ENCODE results near the gene WBP1. TPM values are rescaled to one million over a fixed set of nuclear protein-coding genes. Genes with fewer than 3 reads are reported as not detected.
"Not testable (repeated sequence)": the region's sequence is repeated elsewhere in the genome, so short reads cannot be mapped to it uniquely, and the experiment has no call there.

WBP1 gene
- total RNA-seq, 2 donors from 2014 or later = 47.6 to 48.3 TPM

- Histone ChIP-seq H3K27me3 (no peaks in the 10 kb centered on the region), H3K4me3 (no peak overlapping the region), H3K36me3 (no peaks in the 10 kb centered on the region), H3K4me1 (peaks cover 8% of the 10 kb centered on the region), H3K9ac (ENCODE audit: low read depth in 2 of 2, low read length in 2 of 2) (no peak overlapping the region), H3K9me3 (no peaks in the 10 kb centered on the region), H3K27ac (no peak overlapping the region)
- intact Hi-C loops (cut with DNase I) = no loop called here
- no peak for DNase-seq
- no peak for TF ChIP-seq CTCF (IDR thresholded peaks at IDR 0.05)
Observed at GRCh38 chr2:74450570-74451190, 7.6 kb upstream of the WBP1 start.

DNA sequence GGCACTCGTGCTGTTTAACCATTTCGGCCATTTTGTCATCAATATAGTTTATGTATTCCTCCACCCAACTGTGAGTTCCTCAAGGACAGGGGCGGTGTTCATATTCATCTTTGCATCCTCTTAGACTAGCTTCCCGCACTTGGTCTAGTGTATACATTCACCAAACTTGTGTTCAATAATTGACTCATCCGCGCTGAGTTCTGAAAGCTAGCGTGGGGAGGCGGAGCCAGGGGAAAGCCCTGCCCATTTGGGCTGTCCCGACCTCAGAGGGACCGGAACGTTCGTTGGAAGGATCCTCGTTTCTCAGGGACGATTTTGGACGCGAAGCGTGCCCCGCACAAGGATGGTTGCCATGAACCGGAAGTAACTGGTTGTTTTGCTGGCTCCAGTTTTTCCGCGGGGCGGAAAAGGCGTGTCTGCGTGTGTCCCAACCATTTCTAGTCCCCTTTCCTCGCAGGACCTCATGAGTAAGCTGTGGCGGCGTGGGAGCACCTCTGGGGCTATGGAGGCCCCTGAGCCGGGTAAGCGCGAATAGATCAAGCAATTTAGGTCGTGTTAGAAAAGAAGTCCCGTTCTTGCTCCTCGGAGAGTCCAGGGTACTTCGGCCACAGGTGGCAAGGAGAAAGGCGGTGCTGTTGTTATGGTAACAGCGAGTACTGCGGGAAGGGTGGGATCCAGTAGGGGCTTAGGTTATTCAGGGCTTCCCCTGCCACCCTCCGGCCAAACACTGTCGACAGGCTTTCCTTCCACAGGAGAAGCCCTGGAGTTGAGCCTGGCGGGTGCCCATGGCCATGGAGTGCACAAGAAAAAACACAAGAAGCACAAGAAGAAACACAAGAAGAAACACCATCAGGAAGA lies 3.4 kb upstream of the WBP1 start, which contains the start of gene INO80B:
INO80B (plus strand) TSS at position 434 of the 858 bp plus-strand sequence; CDS start at position 464, 30 bp downstream.
- DNase-seq = peak; percentile 98
- H3K4me1 ChIP-seq = peaks cover 15% of the 10 kb centered on the region
- H3K36me3 ChIP-seq = no peaks in the 10 kb centered on the region
- peak within 1 kb of the TSS; percentile 50 for H3K4me3 ChIP-seq
- intact Hi-C loops (cut with DNase I) = no loop called here
- no peak within 1 kb of the TSS for H3K27ac ChIP-seq
- no peaks in the 10 kb centered on the region for H3K9me3 ChIP-seq
- TF ChIP-seq CTCF (IDR thresholded peaks at IDR 0.05) = no peak
- H3K27me3 ChIP-seq = no peaks in the 10 kb centered on the region
- H3K9ac ChIP-seq (ENCODE audit: low read depth in 2 of 2, low read length in 2 of 2) = peak within 1 kb of the TSS; percentile 17 to 75

GRCh38 chr2:74457129-74457548 lies 1.1 kb upstream of the WBP1 start:
- no peaks in the 10 kb centered on the region for H3K9me3 ChIP-seq
- H3K9ac ChIP-seq (ENCODE audit: low read depth in 2 of 2, low read length in 2 of 2) = peak overlapping the region; percentile 94 to 98
- H3K36me3 ChIP-seq = no peaks in the 10 kb centered on the region
- intact Hi-C loops (cut with DNase I) = no loop called here
- H3K4me1 ChIP-seq = peaks cover 15% of the 10 kb centered on the region
- no peaks in the 10 kb centered on the region for H3K27me3 ChIP-seq
- no peak for TF ChIP-seq CTCF (IDR thresholded peaks at IDR 0.05)
- H3K4me3 ChIP-seq = peak overlapping the region; percentile 68
- peak; percentile 42 for DNase-seq
- H3K27ac ChIP-seq = peak overlapping the region; percentile 100

DNA sequence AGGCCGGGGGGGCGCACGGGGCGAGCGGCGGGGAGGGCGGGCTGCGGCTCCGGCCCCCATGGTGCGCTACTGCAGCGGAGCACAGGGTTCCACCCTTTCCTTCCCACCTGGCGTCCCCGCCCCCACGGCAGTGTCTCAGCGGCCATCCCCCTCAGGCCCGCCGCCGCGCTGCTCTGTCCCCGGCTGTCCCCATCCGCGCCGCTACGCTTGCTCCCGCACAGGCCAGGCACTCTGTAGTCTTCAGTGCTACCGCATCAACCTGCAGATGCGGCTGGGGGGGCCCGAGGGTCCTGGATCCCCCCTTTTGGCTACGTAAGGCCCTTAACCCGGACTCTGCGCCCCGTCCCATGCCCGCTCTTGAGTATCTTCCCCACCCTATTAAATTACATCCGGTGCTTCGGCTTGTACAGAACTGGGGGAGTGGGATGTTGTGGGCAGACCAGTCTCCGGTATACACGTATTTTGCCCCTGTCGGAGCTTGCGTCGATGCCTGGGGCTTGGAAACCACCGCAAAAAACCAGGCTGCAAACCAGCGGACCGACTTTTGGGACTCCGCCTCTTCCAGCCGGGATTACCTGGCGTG lies 598 bp upstream of the WBP1 start:
- H3K27me3 ChIP-seq = no peaks in the 10 kb centered on the region
- intact Hi-C loops (cut with DNase I) = no loop called here
- TF ChIP-seq CTCF (IDR thresholded peaks at IDR 0.05) = no peak
- peak overlapping the region; percentile 100 for H3K27ac ChIP-seq
- peak overlapping the region; percentile 94 to 98 for H3K9ac ChIP-seq (ENCODE audit: low read depth in 2 of 2, low read length in 2 of 2)
- no peaks in the 10 kb centered on the region for H3K36me3 ChIP-seq
- H3K4me1 ChIP-seq = peaks cover 15% of the 10 kb centered on the region
- DNase-seq = peak; percentile 83
- H3K9me3 ChIP-seq = no peaks in the 10 kb centered on the region
- H3K4me3 ChIP-seq = peak overlapping the region; percentile 68

GRCh38 chr2:74458938-74459363 lies 713 bp downstream of the WBP1 start:
- intact Hi-C loops (cut with DNase I) = no loop called here
- peak overlapping the region; percentile 68 for H3K4me3 ChIP-seq
- H3K9ac ChIP-seq (ENCODE audit: low read depth in 2 of 2, low read length in 2 of 2) = peak overlapping the region; percentile 77 to 94
- H3K9me3 ChIP-seq = no peaks in the 10 kb centered on the region
- H3K4me1 ChIP-seq = peaks cover 17% of the 10 kb centered on the region
- no peak for TF ChIP-seq CTCF (IDR thresholded peaks at IDR 0.05)
- peak overlapping the region; percentile 100 for H3K27ac ChIP-seq
- H3K27me3 ChIP-seq = no peaks in the 10 kb centered on the region
- H3K36me3 ChIP-seq = no peaks in the 10 kb centered on the region
- DNase-seq = no peak

GRCh38 chr2:74459503-74460118 lies 1.4 kb downstream of the WBP1 start:
- DNase-seq; intact Hi-C loops (cut with DNase I); H3K27me3 ChIP-seq; H3K9me3 ChIP-seq; H3K9ac ChIP-seq (ENCODE audit: low read depth in 2 of 2, low read length in 2 of 2); H3K27ac ChIP-seq; H3K36me3 ChIP-seq; H3K4me3 ChIP-seq: not testable (repeated sequence)
- peaks cover 19% of the 10 kb centered on the region for H3K4me1 ChIP-seq

DNA sequence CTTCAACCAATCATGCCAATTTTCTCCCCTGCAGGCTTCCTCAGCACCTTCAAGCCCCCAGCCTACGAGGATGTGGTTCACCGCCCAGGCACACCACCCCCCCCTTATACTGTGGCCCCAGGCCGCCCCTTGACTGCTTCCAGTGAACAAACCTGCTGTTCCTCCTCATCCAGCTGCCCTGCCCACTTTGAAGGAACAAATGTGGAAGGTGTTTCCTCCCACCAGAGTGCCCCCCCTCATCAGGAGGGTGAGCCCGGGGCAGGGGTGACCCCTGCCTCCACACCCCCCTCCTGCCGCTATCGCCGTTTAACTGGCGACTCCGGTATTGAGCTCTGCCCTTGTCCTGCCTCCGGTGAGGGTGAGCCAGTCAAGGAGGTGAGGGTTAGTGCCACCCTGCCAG lies 1.9 kb downstream of the WBP1 start:
- H3K9me3 ChIP-seq; intact Hi-C loops (cut with DNase I); DNase-seq; H3K4me3 ChIP-seq; H3K27me3 ChIP-seq; H3K27ac ChIP-seq; H3K9ac ChIP-seq (ENCODE audit: low read depth in 2 of 2, low read length in 2 of 2); H3K36me3 ChIP-seq: not testable (repeated sequence)
- H3K4me1 ChIP-seq = peaks cover 19% of the 10 kb centered on the region
